Measurements from ENCODE around the gene RAP1A. TPM values are rescaled to one million over a fixed set of nuclear protein-coding genes. Genes with fewer than 3 reads are reported as not detected.

RAP1A gene
- total RNA-seq, 1 experiment from 2014 or later = 37.1 TPM

DNA sequence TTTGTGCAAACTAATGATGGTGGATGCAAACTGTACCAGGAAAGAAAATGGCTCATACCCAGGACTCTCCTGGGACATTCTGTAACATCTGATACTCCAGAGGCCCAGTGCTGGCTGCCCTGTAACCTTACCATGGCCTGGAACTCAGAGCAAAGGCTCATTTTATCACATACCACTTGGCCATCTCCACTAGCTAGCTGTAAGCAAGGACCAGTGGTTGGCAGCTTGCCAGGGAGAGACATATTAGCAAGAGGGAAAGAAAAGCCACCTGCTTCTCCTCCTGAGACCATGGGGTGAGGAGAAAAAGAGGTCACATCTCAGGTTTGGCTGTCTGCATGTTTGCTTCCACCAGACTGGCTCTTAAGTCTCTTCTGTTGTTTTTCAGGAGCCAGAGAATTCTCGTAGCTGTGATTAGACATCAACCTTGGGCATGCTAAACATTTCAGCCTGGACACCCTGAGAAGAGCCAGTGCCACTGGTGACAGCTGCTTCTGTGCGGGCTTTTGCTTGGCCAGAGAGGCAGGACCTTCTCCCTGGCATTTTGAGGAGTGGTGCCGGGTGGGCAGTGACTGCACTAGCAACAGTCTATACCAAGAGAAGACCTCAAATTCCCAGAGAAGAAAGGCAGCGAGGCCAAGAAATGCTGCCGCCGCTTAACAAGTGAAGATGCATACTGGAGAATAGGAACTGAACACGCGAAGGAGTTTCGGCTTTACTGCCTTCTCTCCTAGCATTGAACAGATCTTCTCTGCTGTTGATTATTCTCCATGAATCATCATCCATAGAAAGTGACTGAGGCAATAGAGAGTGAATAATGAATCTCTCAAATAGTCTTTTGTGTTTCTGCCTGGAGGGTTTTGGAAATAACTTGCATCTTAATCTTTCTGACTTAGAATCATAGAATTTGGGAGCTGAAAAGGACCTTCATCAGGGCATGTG, 126.4 kb downstream of the RAP1A start:
- Histone ChIP-seq H3K27ac (ENCODE audit: low read length) (no peak overlapping the region), H3K27me3 (ENCODE audit: control insufficient read depth, insufficient read depth, low read length) (no peaks in the 10 kb centered on the region), H3K4me3 (ENCODE audit: low read depth in 2 of 2, low read length in 2 of 2) (no peak overlapping the region), H3K9me3 (ENCODE audit: control insufficient read depth, insufficient read depth, low read depth, low read length) (no peaks in the 10 kb centered on the region), H3K36me3 (ENCODE audit: control insufficient read depth, insufficient read depth, low read length) (no peaks in the 10 kb centered on the region), H3K4me1 (ENCODE audit: control insufficient read depth, insufficient read depth, low read length) (no peaks in the 10 kb centered on the region)
- no peak for DNase-seq (ENCODE audit: low read depth, low spot score)
- no peak for TF ChIP-seq POLR2AphosphoS5 (IDR thresholded peaks at IDR 0.05; ENCODE audit: low read depth, low read length)
- no peak for TF ChIP-seq TCF7L2 (IDR thresholded peaks at IDR 0.05; ENCODE audit: low read depth, low read length)
- TF ChIP-seq SIN3A (IDR thresholded peaks at IDR 0.05; ENCODE audit: borderline replicate concordance, insufficient read depth, low read depth, low read length) = no peak
- TF ChIP-seq, protein P1, sequence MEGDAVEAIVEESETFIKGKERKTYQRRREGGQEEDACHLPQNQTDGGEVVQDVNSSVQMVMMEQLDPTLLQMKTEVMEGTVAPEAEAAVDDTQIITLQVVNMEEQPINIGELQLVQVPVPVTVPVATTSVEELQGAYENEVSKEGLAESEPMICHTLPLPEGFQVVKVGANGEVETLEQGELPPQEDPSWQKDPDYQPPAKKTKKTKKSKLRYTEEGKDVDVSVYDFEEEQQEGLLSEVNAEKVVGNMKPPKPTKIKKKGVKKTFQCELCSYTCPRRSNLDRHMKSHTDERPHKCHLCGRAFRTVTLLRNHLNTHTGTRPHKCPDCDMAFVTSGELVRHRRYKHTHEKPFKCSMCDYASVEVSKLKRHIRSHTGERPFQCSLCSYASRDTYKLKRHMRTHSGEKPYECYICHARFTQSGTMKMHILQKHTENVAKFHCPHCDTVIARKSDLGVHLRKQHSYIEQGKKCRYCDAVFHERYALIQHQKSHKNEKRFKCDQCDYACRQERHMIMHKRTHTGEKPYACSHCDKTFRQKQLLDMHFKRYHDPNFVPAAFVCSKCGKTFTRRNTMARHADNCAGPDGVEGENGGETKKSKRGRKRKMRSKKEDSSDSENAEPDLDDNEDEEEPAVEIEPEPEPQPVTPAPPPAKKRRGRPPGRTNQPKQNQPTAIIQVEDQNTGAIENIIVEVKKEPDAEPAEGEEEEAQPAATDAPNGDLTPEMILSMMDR (IDR thresholded peaks at IDR 0.05) = no peak
- TF ChIP-seq, protein P2, sequence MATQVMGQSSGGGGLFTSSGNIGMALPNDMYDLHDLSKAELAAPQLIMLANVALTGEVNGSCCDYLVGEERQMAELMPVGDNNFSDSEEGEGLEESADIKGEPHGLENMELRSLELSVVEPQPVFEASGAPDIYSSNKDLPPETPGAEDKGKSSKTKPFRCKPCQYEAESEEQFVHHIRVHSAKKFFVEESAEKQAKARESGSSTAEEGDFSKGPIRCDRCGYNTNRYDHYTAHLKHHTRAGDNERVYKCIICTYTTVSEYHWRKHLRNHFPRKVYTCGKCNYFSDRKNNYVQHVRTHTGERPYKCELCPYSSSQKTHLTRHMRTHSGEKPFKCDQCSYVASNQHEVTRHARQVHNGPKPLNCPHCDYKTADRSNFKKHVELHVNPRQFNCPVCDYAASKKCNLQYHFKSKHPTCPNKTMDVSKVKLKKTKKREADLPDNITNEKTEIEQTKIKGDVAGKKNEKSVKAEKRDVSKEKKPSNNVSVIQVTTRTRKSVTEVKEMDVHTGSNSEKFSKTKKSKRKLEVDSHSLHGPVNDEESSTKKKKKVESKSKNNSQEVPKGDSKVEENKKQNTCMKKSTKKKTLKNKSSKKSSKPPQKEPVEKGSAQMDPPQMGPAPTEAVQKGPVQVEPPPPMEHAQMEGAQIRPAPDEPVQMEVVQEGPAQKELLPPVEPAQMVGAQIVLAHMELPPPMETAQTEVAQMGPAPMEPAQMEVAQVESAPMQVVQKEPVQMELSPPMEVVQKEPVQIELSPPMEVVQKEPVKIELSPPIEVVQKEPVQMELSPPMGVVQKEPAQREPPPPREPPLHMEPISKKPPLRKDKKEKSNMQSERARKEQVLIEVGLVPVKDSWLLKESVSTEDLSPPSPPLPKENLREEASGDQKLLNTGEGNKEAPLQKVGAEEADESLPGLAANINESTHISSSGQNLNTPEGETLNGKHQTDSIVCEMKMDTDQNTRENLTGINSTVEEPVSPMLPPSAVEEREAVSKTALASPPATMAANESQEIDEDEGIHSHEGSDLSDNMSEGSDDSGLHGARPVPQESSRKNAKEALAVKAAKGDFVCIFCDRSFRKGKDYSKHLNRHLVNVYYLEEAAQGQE (IDR thresholded peaks at IDR 0.05; ENCODE audit: insufficient read depth in 1 of 2, low read depth in 2 of 2, low read length in 1 of 2) = no peak
- BruUV-seq (replicated peaks) = no TSS peak
- CTCF ChIA-PET = interaction anchor here (0.6 to 0.8 kb wide), 2 partner anchors 153 to 229 kb away, joined by 3 to 5 read pairs; no protein-coding TSS in a partner anchor
- ATAC-seq = no peak
- intact Hi-C loops (cut with micrococcal nuclease; ENCODE audit: unreplicated experiment) = loop anchor here (2.0 to 10.0 kb wide), 2 partner anchors 31 to 261 kb away; no protein-coding TSS in a partner anchor
- in situ Hi-C loops (cut with HindIII; ENCODE audit: low pct_unique_long_range_greater_than_20kb, low sequenced_read_pairs) = no loop called here
- POLR2A ChIA-PET = interaction anchor here (0.6 kb wide), 1 partner anchor 892 kb away, joined by 5 read pairs; no protein-coding TSS in a partner anchor

DNA sequence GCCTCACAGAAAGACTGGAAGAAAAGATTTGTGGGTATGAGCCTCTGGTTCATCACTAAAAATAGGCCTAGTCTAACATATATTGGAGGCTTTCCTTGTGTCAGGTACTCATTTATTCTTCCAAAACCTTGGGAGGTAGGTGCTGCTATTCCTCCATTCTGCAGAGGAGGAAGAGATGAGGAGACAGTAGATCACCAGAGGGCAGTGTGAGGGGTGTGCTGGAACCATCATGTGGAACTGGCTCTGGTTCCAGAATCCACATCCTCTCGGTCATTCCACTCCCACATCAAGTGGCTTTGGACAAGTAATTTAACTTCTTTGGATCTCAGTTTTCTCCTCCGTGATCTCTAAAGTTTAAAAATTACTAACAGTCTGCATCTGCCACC, 127.0 kb downstream of the RAP1A start:
- Histone ChIP-seq H3K36me3 (ENCODE audit: control insufficient read depth, insufficient read depth, low read length) (no peaks in the 10 kb centered on the region), H3K27me3 (ENCODE audit: control insufficient read depth, insufficient read depth, low read length) (no peaks in the 10 kb centered on the region), H3K4me1 (ENCODE audit: control insufficient read depth, insufficient read depth, low read length) (no peaks in the 10 kb centered on the region), H3K9me3 (ENCODE audit: control insufficient read depth, insufficient read depth, low read depth, low read length) (no peaks in the 10 kb centered on the region), H3K27ac (ENCODE audit: low read length) (no peak overlapping the region), H3K4me3 (ENCODE audit: low read depth in 2 of 2, low read length in 2 of 2) (no peak overlapping the region)
- POLR2A ChIA-PET = no interaction called here
- CTCF ChIA-PET = interaction anchor here (0.6 to 1.1 kb wide), 3 partner anchors 32 to 265 kb away, joined by 3 to 9 read pairs (median 4); no protein-coding TSS in a partner anchor
- BruUV-seq (replicated peaks) = no TSS peak
- intact Hi-C loops (cut with micrococcal nuclease; ENCODE audit: unreplicated experiment) = loop anchor here (2.0 to 10.0 kb wide), 2 partner anchors 32 to 262 kb away; no protein-coding TSS in a partner anchor
- no peak for TF ChIP-seq POLR2AphosphoS5 (IDR thresholded peaks at IDR 0.05; ENCODE audit: low read depth, low read length)
- TF ChIP-seq TCF7L2 (IDR thresholded peaks at IDR 0.05; ENCODE audit: low read depth, low read length) = no peak
- TF ChIP-seq, protein P2 (IDR thresholded peaks at IDR 0.05; ENCODE audit: insufficient read depth in 1 of 2, low read depth in 2 of 2, low read length in 1 of 2) = no peak
- TF ChIP-seq SIN3A (IDR thresholded peaks at IDR 0.05; ENCODE audit: borderline replicate concordance, insufficient read depth, low read depth, low read length) = no peak
- TF ChIP-seq, protein P1 (IDR thresholded peaks at IDR 0.05) = no peak
- in situ Hi-C loops (cut with HindIII; ENCODE audit: low pct_unique_long_range_greater_than_20kb, low sequenced_read_pairs) = no loop called here
- DNase-seq (ENCODE audit: low read depth, low spot score) (no peak), ATAC-seq (no peak; the same call in 1 of the 2 replicates)
